NCI-H446 treated with DMSO at 0.1 percent for 48 hours (cell line): Measurements from ENCODE around the gene PRAMEF12.
"Not testable (repeated sequence)": the region's sequence is repeated elsewhere in the genome, so short reads cannot be mapped to it uniquely, and the experiment has no call there.

ENCODE experiments used
- DNase-seq: peaks from one replicate; lab custom pipeline; 2025; lab: John Stamatoyannopoulos, UW

Gene PRAMEF12

GRCh38 chr1:12770620-12771019, 2.9 kb upstream of the PRAMEF12 start:
- no peak for DNase-seq

GRCh38 chr1:12771186-12771585, 2.4 kb upstream of the PRAMEF12 start:
- DNase-seq = no peak

GRCh38 chr1:12772520-12772919, 1.0 kb upstream of the PRAMEF12 start:
- DNase-seq = no peak

- no peak for DNase-seq
These were observed 1.3 kb downstream of the PRAMEF12 start for GRCh38 chr1:12774801-12775345.

GRCh38 chr1:12775443-12775842, 1.9 kb downstream of the PRAMEF12 start:
- DNase-seq = no peak

GRCh38 chr1:12776801-12777557, 3.4 kb downstream of the PRAMEF12 start:
- no peak for DNase-seq

- DNase-seq = no peak
These were observed 4.5 kb downstream of the PRAMEF12 start for GRCh38 chr1:12778061-12778460.

- DNase-seq = no peak
These were observed 5.4 kb downstream of the PRAMEF12 start for GRCh38 chr1:12778907-12779306.

GRCh38 chr1:12781488-12781887, 8.0 kb downstream of the PRAMEF12 start:
- not testable (repeated sequence) for DNase-seq

- not testable (repeated sequence) for DNase-seq
These were observed 10.2 kb downstream of the PRAMEF12 start for GRCh38 chr1:12783783-12784182.

GRCh38 chr1:12784729-12785128, 11.2 kb downstream of the PRAMEF12 start:
- not testable (repeated sequence) for DNase-seq

- not testable (repeated sequence) for DNase-seq
These were observed 17.6 kb downstream of the PRAMEF12 start, which contains the start of gene PRAMEF1 for GRCh38 chr1:12791097-12791496. TSS of gene PRAMEF1 (plus strand) at chr1:12791397. CDS start at chr1:12793228, 1,831 bp downstream.

- no peak for DNase-seq
These were observed 25.4 kb downstream of the PRAMEF12 start for GRCh38 chr1:12798911-12799310.

- no peak for DNase-seq
These were observed 26.2 kb downstream of the PRAMEF12 start for GRCh38 chr1:12799730-12800129.

- no peak for DNase-seq
These were observed 36.4 kb downstream of the PRAMEF12 start for GRCh38 chr1:12809933-12810332.

GRCh38 chr1:12810691-12811408, 37.3 kb downstream of the PRAMEF12 start:
- DNase-seq = no peak

- no peak for DNase-seq
These were observed 37.9 kb downstream of the PRAMEF12 start for GRCh38 chr1:12811409-12811784.

GRCh38 chr1:12819061-12819460, 45.5 kb downstream of the PRAMEF12 start:
- DNase-seq = not testable (repeated sequence)
